ENCODE data around the gene GPSM3. TPM values are rescaled to one million over a fixed set of nuclear protein-coding genes. Genes with fewer than 3 reads are reported as not detected.

GPSM3 gene
- total RNA-seq (2021) (10.0 to 14.0 TPM (median 13.1 TPM) in 3 replicates), Bru-seq, nascent RNA (percentile 47 among the genes with signal in this experiment)
- long read RNA-seq, experiment 1, transcript GPSM3-206 (4 exons, 1,476 nt), result major isoform, 32 of 36 reads
- long read RNA-seq, experiment 1, partial matches to known transcripts, result 1 of 36 reads
- long read RNA-seq, experiment 1, other reads (novel, unspliced or antisense), result 2 of 36 reads
- long read RNA-seq, experiment 2, transcript GPSM3-206 (4 exons, 1,476 nt), result major isoform, 7 of 14 reads
- long read RNA-seq, experiment 2, partial matches to known transcripts, result 3 of 14 reads
- long read RNA-seq, experiment 2, other reads (novel, unspliced or antisense), result 2 of 14 reads
- long read RNA-seq, experiment 3, partial matches to known transcripts, result 0 of 3 reads
- long read RNA-seq, experiment 3, other reads (novel, unspliced or antisense), result 0 of 3 reads

GRCh38 chr6:32192608-32193039 is at the start of gene GPSM3:
Gene GPSM3 (minus strand): TSS chr6:32192643. CDS start chr6:32192513, 130 bp downstream.
- H3K27me3 Mint-ChIP-seq (ENCODE audit: low read depth), result no peaks in the 10 kb centered on the region
- H3K36me3 Mint-ChIP-seq, result peaks cover 7% of the 10 kb centered on the region
- POLR2A ChIA-PET, result interaction anchor here (1.6 kb wide), 1 partner anchor 15 kb away, joined by 5 read pairs; no protein-coding TSS in a partner anchor
- no peaks in the 10 kb centered on the region for H3K9me3 Mint-ChIP-seq
- CTCF ChIA-PET, result interaction anchor here (0.6 to 1.1 kb wide), 4 partner anchors 15 to 39 kb away, joined by 4 read pairs; no protein-coding TSS in a partner anchor
- DNase-seq (ENCODE audit: low spot score), result peak; percentile 46
- no peak for ATAC-seq
- H3K4me3 Mint-ChIP-seq, result peak within 1 kb of the TSS; percentile 60
- peaks cover 66% of the 10 kb centered on the region for H3K4me1 Mint-ChIP-seq
- H3K27ac Mint-ChIP-seq, result peak within 1 kb of the TSS; percentile 89
- TF ChIP-seq SOX15 (CRISPR knock-in tag; IDR thresholded peaks at IDR 0.05) (no peak), ZNF281 (CRISPR knock-in tag; IDR thresholded peaks at IDR 0.05) (0 out of 2 replicates have a peak, but pooled peaks have one; percentile 53), ZNF512 (CRISPR knock-in tag; IDR thresholded peaks at IDR 0.05; ENCODE audit: borderline replicate concordance) (no peak), E2F1 (CRISPR knock-in tag; IDR thresholded peaks at IDR 0.05) (no peak), FOXP4 (CRISPR knock-in tag; IDR thresholded peaks at IDR 0.05) (no peak), ZNF138 (CRISPR knock-in tag; conservative IDR thresholded peaks at IDR 0.05) (no peak), ERG (CRISPR knock-in tag; IDR thresholded peaks at IDR 0.05) (no peak), STAT6 (CRISPR knock-in tag; conservative IDR thresholded peaks at IDR 0.05; ENCODE audit: low read depth) (no peak), ZNF219 (CRISPR knock-in tag; IDR thresholded peaks at IDR 0.05; ENCODE audit: borderline replicate concordance) (no peak), AR (CRISPR knock-in tag; IDR thresholded peaks at IDR 0.05) (no peak), MYBL2 (CRISPR knock-in tag; IDR thresholded peaks at IDR 0.05) (no peak), RORB (CRISPR knock-in tag; IDR thresholded peaks at IDR 0.05) (no peak), SP1 (CRISPR knock-in tag; conservative IDR thresholded peaks at IDR 0.05) (0 out of 2 replicates have a peak, but pooled peaks have one; percentile 34), ETV6 (CRISPR knock-in tag; IDR thresholded peaks at IDR 0.05) (no peak), NR3C1 (CRISPR knock-in tag; conservative IDR thresholded peaks at IDR 0.05; ENCODE audit: low read depth) (no peak), ATF3 (CRISPR knock-in tag; conservative IDR thresholded peaks at IDR 0.05) (no peak), ATF6 (CRISPR knock-in tag; IDR thresholded peaks at IDR 0.05) (no peak)
